Panc1 (cell line): Measurements from ENCODE around the gene RCOR2. TPM values are rescaled to one million over a fixed set of nuclear protein-coding genes. Genes with fewer than 3 reads are reported as not detected.

Experiments
- ATAC-seq: fragments of 200-7000 bp; cut with Tn5 transposase; 2 replicates; pipeline ENCODE4 v1.9.1; 2020; ENCODE audit warnings: mild to moderate bottlenecking, moderate library complexity
- BruUV-seq: library from RNA; stranded (reverse); fragments of 400-500 nt; replicated peaks from 2 replicates; lab custom pipeline; 2021; lab: Mats Ljungman, UMichigan
- CTCF ChIA-PET: fragments of 300-600 bp; sonication (Branson Sonifier 250); formaldehyde crosslinking; loops from one replicate; lab custom pipeline; 2022; ENCODE audit warnings: antibody characterized with exemption; lab: Charles Lee
- POLR2A ChIA-PET: fragments of 300-600 bp; sonication (Branson Sonifier 250); formaldehyde crosslinking; loops from one replicate; lab custom pipeline; 2022; ENCODE audit warnings: antibody characterized with exemption; lab: Charles Lee
- DNase-seq: peaks from one replicate; pipeline ENCODE4 v3.0.0-alpha.2; 2010; ENCODE audit warnings: low read depth, low spot score
- H3K27ac ChIP-seq: 2 replicates; pipeline ENCODE4 v1.5.1; 2011; ENCODE audit warnings: mild to moderate bottlenecking, low read length, inconsistent platforms
- H3K27me3 ChIP-seq: fragments of 200-500 bp; sonication (Bioruptor generic); 2 replicates; pipeline ENCODE4 v1.6.0; 2014; ENCODE audit warnings: low read length, inconsistent platforms; ENCODE audit not compliant: control insufficient read depth, insufficient read depth
- H3K36me3 ChIP-seq: fragments of 200-500 bp; sonication (Bioruptor generic); 2 replicates; pipeline ENCODE4 v1.5.1; 2014; ENCODE audit warnings: inconsistent platforms, mild to moderate bottlenecking, low read length, moderate library complexity; ENCODE audit not compliant: control insufficient read depth, insufficient read depth
- H3K4me1 ChIP-seq: 2 replicates; pipeline ENCODE4 v1.5.1; 2011; ENCODE audit warnings: inconsistent platforms, mild to moderate bottlenecking, low read length, moderate library complexity; ENCODE audit not compliant: control insufficient read depth, insufficient read depth
- H3K4me3 ChIP-seq, 2 experiments: 2 replicates each; pipeline ENCODE4 v1.5.1; 2011 to 2012; ENCODE audit warnings: low read depth in 2 of 2, low read length in 2 of 2, mild to moderate bottlenecking in 2 of 2, inconsistent platforms in 1 of 2, moderate library complexity in 1 of 2
- H3K9me3 ChIP-seq: fragments of 200-500 bp; sonication (Bioruptor generic); 2 replicates; pipeline ENCODE4 v1.5.1; 2014; ENCODE audit warnings: low read depth, mild to moderate bottlenecking, inconsistent platforms, low read length, moderate library complexity; ENCODE audit not compliant: control insufficient read depth, insufficient read depth
- POLR2AphosphoS5 ChIP-seq: IDR thresholded peaks from 2 replicates; pipeline ENCODE4 v1.6.1; 2012; ENCODE audit warnings: mild to moderate bottlenecking, low read depth, low read length, moderate library complexity
- SIN3A ChIP-seq: IDR thresholded peaks from 2 replicates; pipeline ENCODE4 v1.6.1; 2012; ENCODE audit warnings: low read depth, mild to moderate bottlenecking, low read length, moderate library complexity, borderline replicate concordance; ENCODE audit not compliant: insufficient read depth
- TCF7L2 ChIP-seq: IDR thresholded peaks from 2 replicates; pipeline ENCODE4 v1.6.1; 2011; ENCODE audit warnings: mild to moderate bottlenecking, low read depth, low read length, inconsistent platforms
- in situ Hi-C: cut with HindIII; loops from 2 replicates; pipeline ENCODE4 v1.10.0; 2016; ENCODE audit warnings: low sequenced_read_pairs, low pct_unique_long_range_greater_than_20kb
- intact Hi-C: fragments of 100-400 bp; cut with micrococcal nuclease; formaldehyde crosslinking; loops from one replicate; pipeline ENCODE4 v1.10.0; 2022; ENCODE audit not compliant: unreplicated experiment
- total RNA-seq: library from RNA; stranded (reverse); gene quantifications from one replicate; pipeline ENCODE4 v1.2.1, GENCODE V29; 2021; ENCODE audit not compliant: unreplicated experiment
- TF ChIP-seq, protein P1 (sequence below): fragments of 450-650 bp; IDR thresholded peaks from 2 replicates; pipeline ENCODE4 v1.5.1; 2017; ENCODE audit warnings: mild to moderate bottlenecking
- TF ChIP-seq, protein P2 (sequence below), 2 experiments: IDR thresholded peaks; 2 replicates each; pipeline ENCODE4 v1.6.1; 2011 to 2012; ENCODE audit warnings: low read depth in 2 of 2, control low read depth in 1 of 2, low read length in 1 of 2, mild to moderate bottlenecking in 1 of 2, moderate library complexity in 1 of 2; ENCODE audit not compliant: insufficient read depth in 1 of 2

Gene RCOR2
- total RNA-seq, 1 experiment from 2014 or later: 10.2 TPM

DNA sequence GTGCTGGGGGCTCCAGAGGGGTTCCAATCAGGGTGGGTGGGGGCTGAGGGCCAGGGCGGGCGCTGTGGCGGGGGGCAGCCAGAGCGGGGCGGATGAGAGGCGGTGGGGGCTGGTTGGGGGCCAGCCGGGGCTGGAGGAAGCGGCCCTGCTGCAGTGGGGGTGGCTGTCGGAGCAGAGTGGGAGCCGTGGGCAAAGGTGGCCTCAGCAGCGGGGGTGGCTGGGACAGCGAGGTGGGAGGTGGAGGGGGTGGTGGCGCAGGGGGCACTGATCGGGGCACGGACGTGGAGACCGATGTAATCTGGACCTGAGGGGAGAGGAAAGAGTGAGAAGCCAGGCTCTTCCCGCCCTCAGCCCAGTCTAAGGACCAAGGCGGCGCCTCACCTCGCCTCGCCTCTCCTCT is 5.1 kb downstream of the RCOR2 start:
- Histone ChIP-seq H3K27me3 (no peaks in the 10 kb centered on the region), H3K36me3 (peaks cover 2% of the 10 kb centered on the region), H3K4me3 (no peak overlapping the region), H3K27ac (no peak overlapping the region), H3K4me1 (peaks cover 14% of the 10 kb centered on the region), H3K9me3 (no peaks in the 10 kb centered on the region)
- TF ChIP-seq TCF7L2 (no peak), SIN3A (no peak), POLR2AphosphoS5 (no peak)
- TF ChIP-seq, protein P1, sequence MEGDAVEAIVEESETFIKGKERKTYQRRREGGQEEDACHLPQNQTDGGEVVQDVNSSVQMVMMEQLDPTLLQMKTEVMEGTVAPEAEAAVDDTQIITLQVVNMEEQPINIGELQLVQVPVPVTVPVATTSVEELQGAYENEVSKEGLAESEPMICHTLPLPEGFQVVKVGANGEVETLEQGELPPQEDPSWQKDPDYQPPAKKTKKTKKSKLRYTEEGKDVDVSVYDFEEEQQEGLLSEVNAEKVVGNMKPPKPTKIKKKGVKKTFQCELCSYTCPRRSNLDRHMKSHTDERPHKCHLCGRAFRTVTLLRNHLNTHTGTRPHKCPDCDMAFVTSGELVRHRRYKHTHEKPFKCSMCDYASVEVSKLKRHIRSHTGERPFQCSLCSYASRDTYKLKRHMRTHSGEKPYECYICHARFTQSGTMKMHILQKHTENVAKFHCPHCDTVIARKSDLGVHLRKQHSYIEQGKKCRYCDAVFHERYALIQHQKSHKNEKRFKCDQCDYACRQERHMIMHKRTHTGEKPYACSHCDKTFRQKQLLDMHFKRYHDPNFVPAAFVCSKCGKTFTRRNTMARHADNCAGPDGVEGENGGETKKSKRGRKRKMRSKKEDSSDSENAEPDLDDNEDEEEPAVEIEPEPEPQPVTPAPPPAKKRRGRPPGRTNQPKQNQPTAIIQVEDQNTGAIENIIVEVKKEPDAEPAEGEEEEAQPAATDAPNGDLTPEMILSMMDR: no peak
- TF ChIP-seq, protein P2, sequence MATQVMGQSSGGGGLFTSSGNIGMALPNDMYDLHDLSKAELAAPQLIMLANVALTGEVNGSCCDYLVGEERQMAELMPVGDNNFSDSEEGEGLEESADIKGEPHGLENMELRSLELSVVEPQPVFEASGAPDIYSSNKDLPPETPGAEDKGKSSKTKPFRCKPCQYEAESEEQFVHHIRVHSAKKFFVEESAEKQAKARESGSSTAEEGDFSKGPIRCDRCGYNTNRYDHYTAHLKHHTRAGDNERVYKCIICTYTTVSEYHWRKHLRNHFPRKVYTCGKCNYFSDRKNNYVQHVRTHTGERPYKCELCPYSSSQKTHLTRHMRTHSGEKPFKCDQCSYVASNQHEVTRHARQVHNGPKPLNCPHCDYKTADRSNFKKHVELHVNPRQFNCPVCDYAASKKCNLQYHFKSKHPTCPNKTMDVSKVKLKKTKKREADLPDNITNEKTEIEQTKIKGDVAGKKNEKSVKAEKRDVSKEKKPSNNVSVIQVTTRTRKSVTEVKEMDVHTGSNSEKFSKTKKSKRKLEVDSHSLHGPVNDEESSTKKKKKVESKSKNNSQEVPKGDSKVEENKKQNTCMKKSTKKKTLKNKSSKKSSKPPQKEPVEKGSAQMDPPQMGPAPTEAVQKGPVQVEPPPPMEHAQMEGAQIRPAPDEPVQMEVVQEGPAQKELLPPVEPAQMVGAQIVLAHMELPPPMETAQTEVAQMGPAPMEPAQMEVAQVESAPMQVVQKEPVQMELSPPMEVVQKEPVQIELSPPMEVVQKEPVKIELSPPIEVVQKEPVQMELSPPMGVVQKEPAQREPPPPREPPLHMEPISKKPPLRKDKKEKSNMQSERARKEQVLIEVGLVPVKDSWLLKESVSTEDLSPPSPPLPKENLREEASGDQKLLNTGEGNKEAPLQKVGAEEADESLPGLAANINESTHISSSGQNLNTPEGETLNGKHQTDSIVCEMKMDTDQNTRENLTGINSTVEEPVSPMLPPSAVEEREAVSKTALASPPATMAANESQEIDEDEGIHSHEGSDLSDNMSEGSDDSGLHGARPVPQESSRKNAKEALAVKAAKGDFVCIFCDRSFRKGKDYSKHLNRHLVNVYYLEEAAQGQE (IDR thresholded peaks at IDR 0.05; ENCODE audit: insufficient read depth in 1 of 2, low read depth in 2 of 2, low read length in 1 of 2): no peak
- no TSS peak for BruUV-seq
- ChIA-PET POLR2A (no interaction called here), CTCF (no interaction called here)
- DNase-seq (no peak), ATAC-seq (no peak)
- in situ Hi-C loops: no loop called here
- intact Hi-C loops: no loop called here

DNA sequence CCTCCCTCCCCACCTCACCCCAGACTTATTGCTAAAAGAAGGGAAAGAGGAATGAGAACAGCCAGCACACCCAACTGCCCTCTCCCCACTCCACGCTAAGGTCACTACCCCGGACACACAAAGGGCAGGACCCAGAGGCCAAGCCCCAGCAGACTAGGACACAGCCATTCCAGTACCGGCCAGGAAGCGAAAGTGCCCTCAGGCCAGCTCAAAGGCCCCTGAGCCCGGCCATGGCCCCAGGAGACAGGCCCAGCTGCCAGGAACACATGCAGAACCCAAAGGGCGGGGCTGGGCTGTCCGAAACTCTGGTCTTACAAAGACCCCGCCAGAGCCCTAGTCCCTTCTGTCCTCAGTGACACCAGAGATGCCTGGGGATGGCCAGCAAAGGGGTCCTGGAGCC is 5.5 kb downstream of the RCOR2 start:
- Histone ChIP-seq H3K27ac (no peak overlapping the region), H3K4me1 (peaks cover 14% of the 10 kb centered on the region), H3K27me3 (no peaks in the 10 kb centered on the region), H3K9me3 (no peaks in the 10 kb centered on the region), H3K36me3 (peaks cover 2% of the 10 kb centered on the region; the same call in 1 of the 2 replicates), H3K4me3 (no peak overlapping the region)
- in situ Hi-C loops: no loop called here
- ATAC-seq (no peak), DNase-seq (no peak)
- TF ChIP-seq, protein P2 (IDR thresholded peaks at IDR 0.05; ENCODE audit: insufficient read depth in 1 of 2, low read depth in 2 of 2, low read length in 1 of 2): no peak
- TF ChIP-seq, protein P1: no peak
- TF ChIP-seq SIN3A (no peak), POLR2AphosphoS5 (no peak), TCF7L2 (no peak)
- intact Hi-C loops: no loop called here
- BruUV-seq: no TSS peak
- POLR2A ChIA-PET: interaction anchor here (0.5 kb wide), 1 partner anchor 23 kb away, joined by 3 read pairs; no protein-coding TSS in a partner anchor
- CTCF ChIA-PET: no interaction called here
